HK-2 (cell line): ENCODE results near the gene TMEM63C.
"Not testable (repeated sequence)": the region's sequence is repeated elsewhere in the genome, so short reads cannot be mapped to it uniquely, and the experiment has no call there.

Experiments used
- DNase-seq: peaks from one replicate; pipeline ENCODE4 v3.0.0-alpha.2; 2018; ENCODE audit not compliant: unreplicated experiment

The TMEM63C gene

GRCh38 chr14:77154421-77154820 is 27.2 kb upstream of the TMEM63C start:
- no peak for DNase-seq

- no peak for DNase-seq
Observed at GRCh38 chr14:77155083-77155482, 26.5 kb upstream of the TMEM63C start.

- DNase-seq: no peak
Observed at GRCh38 chr14:77157740-77158139, 23.9 kb upstream of the TMEM63C start.

- peak; percentile 35 for DNase-seq
Observed at GRCh38 chr14:77158175-77158881, 23.3 kb upstream of the TMEM63C start.

- DNase-seq: no peak
Observed at GRCh38 chr14:77158882-77159255, 22.7 kb upstream of the TMEM63C start.

GRCh38 chr14:77161011-77161410 is 20.6 kb upstream of the TMEM63C start:
- DNase-seq: no peak

- DNase-seq: no peak
Observed at GRCh38 chr14:77170045-77170444, 11.6 kb upstream of the TMEM63C start.

- DNase-seq: no peak
Observed at GRCh38 chr14:77172916-77173315, 8.7 kb upstream of the TMEM63C start.

- not testable (repeated sequence) for DNase-seq
Observed at GRCh38 chr14:77173911-77174617, 7.5 kb upstream of the TMEM63C start.

GRCh38 chr14:77175843-77176242 is 5.8 kb upstream of the TMEM63C start:
- DNase-seq: no peak

- no peak for DNase-seq
Observed at GRCh38 chr14:77177702-77178101, 3.9 kb upstream of the TMEM63C start.

- no peak for DNase-seq
Observed at GRCh38 chr14:77178656-77179055, 2.9 kb upstream of the TMEM63C start.

- peak; percentile 28 for DNase-seq
Observed at GRCh38 chr14:77180726-77181602, 634 bp upstream of the TMEM63C start.

GRCh38 chr14:77183896-77184295 is 2.3 kb downstream of the TMEM63C start:
- DNase-seq: no peak

- no peak for DNase-seq
Observed at GRCh38 chr14:77184396-77185092, 2.9 kb downstream of the TMEM63C start.

GRCh38 chr14:77185093-77185465 is 3.5 kb downstream of the TMEM63C start:
- DNase-seq: no peak

GRCh38 chr14:77186911-77187648 is 5.5 kb downstream of the TMEM63C start:
- DNase-seq: peak; percentile 72

- DNase-seq: no peak
Observed at GRCh38 chr14:77187649-77188012, 6.0 kb downstream of the TMEM63C start.

GRCh38 chr14:77189479-77189878 is 7.9 kb downstream of the TMEM63C start:
- no peak for DNase-seq

GRCh38 chr14:77190977-77191376 is 9.4 kb downstream of the TMEM63C start:
- no peak for DNase-seq

GRCh38 chr14:77194706-77195105 is 13.1 kb downstream of the TMEM63C start:
- no peak for DNase-seq
